Left forelimb (tissue), 1 donor: ENCODE results near the gene MOB3B.

ENCODE experiments used
- DNase-seq: peaks from one replicate; pipeline ENCODE4 v3.0.0-alpha.2; 2018; ENCODE audit warnings: low spot score

MOB3B gene

GRCh38 chr9:27540502-27540901 lies 10.9 kb upstream of the MOB3B start:
- no peak for DNase-seq

GRCh38 chr9:27539479-27540441 lies 10.1 kb upstream of the MOB3B start:
- DNase-seq = no peak

- DNase-seq = no peak
Measured at GRCh38 chr9:27538647-27539046, 9.0 kb upstream of the MOB3B start.

GRCh38 chr9:27537756-27538155 lies 8.1 kb upstream of the MOB3B start:
- no peak for DNase-seq

- no peak for DNase-seq
Measured at GRCh38 chr9:27537027-27537435, 7.4 kb upstream of the MOB3B start.

GRCh38 chr9:27536168-27536567 lies 6.6 kb upstream of the MOB3B start:
- DNase-seq = no peak

GRCh38 chr9:27535701-27536118 lies 6.1 kb upstream of the MOB3B start:
- DNase-seq = no peak

GRCh38 chr9:27534658-27535209 lies 5.1 kb upstream of the MOB3B start:
- no peak for DNase-seq

GRCh38 chr9:27534131-27534530 lies 4.5 kb upstream of the MOB3B start:
- no peak for DNase-seq

- DNase-seq = no peak
Measured at GRCh38 chr9:27533311-27533710, 3.7 kb upstream of the MOB3B start.

GRCh38 chr9:27532046-27532445 lies 2.4 kb upstream of the MOB3B start:
- no peak for DNase-seq

GRCh38 chr9:27530915-27531755 lies 1.5 kb upstream of the MOB3B start:
- no peak for DNase-seq

- peak; percentile 80 for DNase-seq
Measured at GRCh38 chr9:27528886-27529315, 713 bp downstream of the MOB3B start.

GRCh38 chr9:27528076-27528885 lies 1.3 kb downstream of the MOB3B start:
- peak; percentile 87 for DNase-seq

GRCh38 chr9:27527702-27528075 lies 1.9 kb downstream of the MOB3B start:
- no peak for DNase-seq

GRCh38 chr9:27524236-27524635 lies 5.4 kb downstream of the MOB3B start, which contains the start of gene IFNK:
Gene IFNK, plus strand, starts transcription at chr9:27524290. Its CDS starts 47 bp downstream, at chr9:27524337.
- no peak for DNase-seq

- no peak for DNase-seq
Measured at GRCh38 chr9:27523141-27523540, 6.5 kb downstream of the MOB3B start.

GRCh38 chr9:27520986-27521385 lies 8.6 kb downstream of the MOB3B start:
- no peak for DNase-seq

GRCh38 chr9:27519466-27520465 lies 9.8 kb downstream of the MOB3B start:
- DNase-seq = no peak

GRCh38 chr9:27518809-27519208 lies 10.8 kb downstream of the MOB3B start:
- DNase-seq = no peak
